Measurements from ENCODE around the gene TMPRSS7. TPM values are rescaled to one million over a fixed set of nuclear protein-coding genes. Genes with fewer than 3 reads are reported as not detected.

The TMPRSS7 gene
- total RNA-seq, 2 experiments from 2014 or later, result not detected

DNA sequence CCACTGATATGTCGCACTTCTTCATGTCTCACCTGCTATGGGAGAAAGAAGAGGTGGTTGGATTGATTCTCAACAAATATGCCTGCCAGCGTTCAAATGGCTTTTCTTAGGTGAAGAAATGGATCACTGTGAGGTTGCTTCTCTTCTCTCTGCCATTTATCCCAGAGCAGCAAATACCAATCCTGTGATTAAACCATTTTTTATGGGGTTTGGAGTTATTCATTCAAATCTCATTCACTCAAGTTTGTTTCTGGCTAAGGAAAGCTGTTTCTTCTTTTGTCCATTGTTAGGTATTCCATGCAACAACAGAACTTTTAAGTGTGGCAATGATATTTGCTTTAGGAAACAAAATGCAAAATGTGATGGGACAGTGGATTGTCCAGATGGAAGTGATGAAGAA lies 39.5 kb downstream of the TMPRSS7 start:
- no peak for DNase-seq
- POLR2A ChIA-PET, result no interaction called here
- no peaks in the 10 kb centered on the region for H3K9me3 Mint-ChIP-seq (ENCODE audit: insufficient read depth)
- peaks cover 42% of the 10 kb centered on the region for H3K4me1 Mint-ChIP-seq (ENCODE audit: low read depth)
- ATAC-seq, result no peak
- H3K36me3 Mint-ChIP-seq (ENCODE audit: low read depth), result peaks cover 5% of the 10 kb centered on the region
- peaks cover 7% of the 10 kb centered on the region for H3K27me3 Mint-ChIP-seq (ENCODE audit: low read depth)
- no peak overlapping the region for H3K27ac Mint-ChIP-seq
- no peak overlapping the region for H3K4me3 Mint-ChIP-seq
- CTCF ChIA-PET, result no interaction called here

DNA sequence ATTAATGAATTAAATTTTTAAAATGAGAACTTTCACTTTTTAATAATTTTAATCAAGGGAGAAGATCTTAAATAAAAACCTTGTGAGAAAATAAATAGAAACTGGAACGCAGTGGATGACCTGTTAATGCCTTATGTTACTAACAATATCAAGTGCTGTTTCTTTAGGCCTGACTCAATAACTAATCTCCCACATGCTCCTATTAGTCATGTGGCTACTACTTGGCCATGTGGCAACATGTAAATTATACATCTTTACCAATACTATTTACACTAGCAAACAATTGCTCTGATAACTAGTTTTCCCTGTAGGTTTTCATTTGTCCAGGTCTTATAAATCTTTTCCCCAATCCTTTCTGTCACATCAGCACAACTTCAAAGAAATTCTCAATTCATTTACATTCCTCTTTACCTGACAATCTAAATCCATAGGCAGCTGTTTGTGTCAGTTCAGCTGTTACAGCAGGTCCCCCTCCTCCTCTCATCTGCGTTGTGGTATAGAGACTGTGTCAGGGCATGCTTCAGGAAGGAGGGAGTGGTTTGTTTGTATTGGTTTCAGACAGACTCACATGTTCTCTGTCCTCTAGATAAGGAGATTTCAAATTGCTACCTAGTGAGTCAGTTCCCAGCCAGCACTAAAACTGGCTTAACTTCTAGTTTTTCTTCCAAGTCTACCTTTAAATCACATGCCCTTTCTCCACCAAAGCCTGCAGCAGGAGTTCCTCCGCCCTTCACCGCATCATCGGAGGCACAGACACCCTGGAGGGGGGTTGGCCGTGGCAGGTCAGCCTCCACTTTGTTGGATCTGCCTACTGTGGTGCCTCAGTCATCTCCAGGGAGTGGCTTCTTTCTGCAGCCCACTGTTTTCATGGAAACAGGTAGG lies 40.3 kb downstream of the TMPRSS7 start:
- no peaks in the 10 kb centered on the region for H3K9me3 Mint-ChIP-seq (ENCODE audit: insufficient read depth)
- H3K4me3 Mint-ChIP-seq, result peak overlapping the region; percentile 33
- DNase-seq (peak; percentile 51), ATAC-seq (peak; percentile 91)
- H3K4me1 Mint-ChIP-seq (ENCODE audit: low read depth), result peaks cover 42% of the 10 kb centered on the region
- H3K27me3 Mint-ChIP-seq (ENCODE audit: low read depth), result peaks cover 5% of the 10 kb centered on the region
- ChIA-PET CTCF (no interaction called here), POLR2A (no interaction called here)
- H3K36me3 Mint-ChIP-seq (ENCODE audit: low read depth), result peaks cover 5% of the 10 kb centered on the region
- H3K27ac Mint-ChIP-seq, result peak overlapping the region; percentile 11

DNA sequence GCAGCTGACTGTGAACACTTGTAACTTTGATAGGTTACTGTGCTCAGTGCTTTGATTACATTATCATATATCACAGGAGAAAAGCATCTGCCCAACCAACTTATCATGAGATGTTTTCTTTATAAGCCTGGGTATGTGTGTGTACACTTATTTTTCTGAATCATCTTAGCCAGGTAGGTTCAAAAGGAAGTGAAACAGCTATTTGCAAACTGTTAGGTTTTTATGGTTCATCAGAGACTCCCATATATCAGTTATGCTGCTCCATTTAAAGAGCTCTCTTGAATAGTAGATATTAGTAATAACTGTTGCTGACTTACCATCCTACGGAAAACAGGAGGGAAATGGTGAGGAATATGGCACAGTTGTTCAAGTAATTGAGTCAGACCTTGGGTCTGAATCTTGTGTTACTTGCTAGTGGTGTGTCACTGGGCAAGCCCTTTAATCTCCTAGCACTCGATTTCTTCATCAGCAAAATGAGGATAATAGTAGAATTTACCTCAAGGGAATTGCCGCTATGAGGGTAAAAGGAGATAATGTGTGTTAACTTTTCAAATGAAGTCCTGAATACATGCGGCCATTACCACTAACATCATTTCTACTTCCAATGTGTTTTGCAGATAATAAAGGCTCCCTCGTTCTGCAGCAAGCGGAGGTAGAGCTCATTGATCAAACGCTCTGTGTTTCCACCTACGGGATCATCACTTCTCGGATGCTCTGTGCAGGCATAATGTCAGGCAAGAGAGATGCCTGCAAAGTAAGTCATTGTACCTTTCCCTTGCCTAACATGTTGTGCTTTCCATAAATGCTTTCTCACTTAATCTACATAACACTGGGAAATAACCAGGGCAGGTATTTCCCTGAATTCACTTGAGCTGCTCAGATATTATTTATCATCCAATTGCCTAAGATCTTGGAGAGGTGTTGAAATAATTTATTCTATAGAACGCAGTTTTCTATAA lies 43.9 kb downstream of the TMPRSS7 start:
- POLR2A ChIA-PET, result interaction anchor here (0.7 kb wide), 1 partner anchor 12 kb away, joined by 3 read pairs; no protein-coding TSS in a partner anchor
- Mint-ChIP-seq H3K9me3 (ENCODE audit: insufficient read depth) (no peaks in the 10 kb centered on the region), H3K4me3 (no peak overlapping the region), H3K36me3 (ENCODE audit: low read depth) (no peaks in the 10 kb centered on the region), H3K4me1 (ENCODE audit: low read depth) (peaks cover 22% of the 10 kb centered on the region), H3K27ac (no peak overlapping the region), H3K27me3 (ENCODE audit: low read depth) (peaks cover 6% of the 10 kb centered on the region)
- CTCF ChIA-PET, result interaction anchor here (1.0 to 2.0 kb wide), 3 partner anchors 14 to 35 kb away, joined by 3 to 6 read pairs (median 4); no protein-coding TSS in a partner anchor
- DNase-seq, result no peak
- no peak for ATAC-seq

DNA sequence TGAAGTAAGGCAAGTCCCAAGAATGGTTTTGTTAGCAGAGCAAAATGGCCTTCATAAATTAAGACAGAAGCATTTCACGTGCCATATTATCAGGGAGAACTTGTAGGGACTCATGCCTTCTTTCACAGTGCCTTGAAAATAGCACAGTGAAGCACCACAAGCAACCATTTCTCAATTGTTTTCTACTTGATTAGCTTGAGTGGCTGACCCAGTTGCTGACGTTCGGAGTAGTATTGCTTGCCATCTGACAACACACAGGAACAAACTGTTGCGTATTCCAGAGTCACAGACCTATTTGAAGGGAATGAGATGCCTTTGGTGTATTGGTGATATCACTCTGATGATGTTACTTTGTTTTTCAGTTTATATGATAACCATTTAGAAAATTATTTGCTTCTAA lies 48.7 kb downstream of the TMPRSS7 start:
- POLR2A ChIA-PET, result no interaction called here
- H3K4me1 Mint-ChIP-seq (ENCODE audit: low read depth), result peaks cover 17% of the 10 kb centered on the region
- DNase-seq, result no peak
- H3K27ac Mint-ChIP-seq, result no peak overlapping the region
- no peaks in the 10 kb centered on the region for H3K36me3 Mint-ChIP-seq (ENCODE audit: low read depth)
- CTCF ChIA-PET, result no interaction called here
- H3K9me3 Mint-ChIP-seq (ENCODE audit: insufficient read depth), result no peaks in the 10 kb centered on the region
- no peak overlapping the region for H3K4me3 Mint-ChIP-seq
- ATAC-seq, result no peak
- H3K27me3 Mint-ChIP-seq (ENCODE audit: low read depth), result peaks cover 8% of the 10 kb centered on the region

DNA sequence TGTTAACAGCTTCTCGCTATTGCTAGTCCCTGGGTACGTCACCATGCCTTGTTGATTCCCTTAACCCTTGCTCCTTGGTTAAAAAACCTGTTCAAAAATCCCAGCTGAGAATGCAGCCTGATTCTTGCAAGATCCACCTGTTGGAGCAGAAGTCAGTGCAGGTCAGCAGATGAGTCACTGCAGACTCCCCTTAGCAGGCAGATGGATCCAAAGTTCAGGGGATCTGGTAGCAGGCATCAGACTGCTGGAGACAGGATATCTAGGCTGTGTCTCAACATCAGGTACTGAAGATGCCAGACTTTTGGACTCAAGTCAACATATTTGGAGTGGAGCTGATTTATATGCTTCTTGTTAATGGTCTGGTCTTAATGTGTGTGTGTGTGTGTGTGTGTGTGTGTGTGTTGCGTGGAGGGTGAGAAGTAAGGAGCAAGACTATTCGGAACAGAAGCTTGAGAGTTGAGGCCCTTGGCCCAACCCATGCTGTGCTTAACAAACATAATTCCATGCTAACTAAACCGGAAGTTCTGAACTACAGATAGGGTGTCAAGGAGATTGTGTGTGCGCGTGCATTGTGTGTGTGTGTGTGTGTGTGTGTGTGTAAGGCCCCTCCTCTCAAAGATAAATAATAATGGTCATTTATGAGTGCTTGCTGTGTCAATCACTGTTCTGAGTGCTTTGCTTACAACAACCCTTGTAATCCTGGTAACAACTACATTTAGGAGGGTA lies 50.6 kb downstream of the TMPRSS7 start:
- peaks cover 8% of the 10 kb centered on the region for H3K27me3 Mint-ChIP-seq (ENCODE audit: low read depth)
- ATAC-seq (no peak), DNase-seq (no peak)
- no peaks in the 10 kb centered on the region for H3K36me3 Mint-ChIP-seq (ENCODE audit: low read depth)
- H3K4me1 Mint-ChIP-seq (ENCODE audit: low read depth), result peaks cover 24% of the 10 kb centered on the region
- H3K27ac Mint-ChIP-seq, result no peak overlapping the region
- CTCF ChIA-PET, result interaction anchor here (0.7 to 1.1 kb wide), 2 partner anchors 13 to 71 kb away, joined by 3 read pairs; no protein-coding TSS in a partner anchor
- no peaks in the 10 kb centered on the region for H3K9me3 Mint-ChIP-seq (ENCODE audit: insufficient read depth)
- POLR2A ChIA-PET, result no interaction called here
- peak overlapping the region; percentile 76 for H3K4me3 Mint-ChIP-seq

DNA sequence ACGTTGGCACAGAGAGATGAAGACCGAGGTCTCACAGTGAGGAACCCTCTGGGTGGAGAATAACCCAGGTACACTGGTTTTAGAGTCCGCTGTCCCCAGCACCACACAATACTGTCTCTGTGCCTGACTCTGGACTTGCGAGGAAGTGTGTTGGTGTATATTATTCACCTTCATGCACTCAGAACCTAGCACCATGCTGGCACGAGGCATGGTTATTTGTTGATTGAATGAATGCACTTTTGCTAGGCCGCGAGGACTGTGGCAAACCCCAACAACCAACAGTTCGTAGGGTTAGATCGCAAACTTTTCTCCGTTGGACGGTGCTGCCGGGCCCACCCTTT lies 51.2 kb downstream of the TMPRSS7 start:
- DNase-seq (no peak), ATAC-seq (peak; percentile 1)
- H3K27ac Mint-ChIP-seq, result no peak overlapping the region
- H3K36me3 Mint-ChIP-seq (ENCODE audit: low read depth), result no peaks in the 10 kb centered on the region
- POLR2A ChIA-PET, result no interaction called here
- H3K27me3 Mint-ChIP-seq (ENCODE audit: low read depth), result peaks cover 8% of the 10 kb centered on the region
- CTCF ChIA-PET, result interaction anchor here (1.0 kb wide), 1 partner anchor 10 kb away, joined by 3 read pairs; no protein-coding TSS in a partner anchor
- peaks cover 30% of the 10 kb centered on the region for H3K4me1 Mint-ChIP-seq (ENCODE audit: low read depth)
- no peaks in the 10 kb centered on the region for H3K9me3 Mint-ChIP-seq (ENCODE audit: insufficient read depth)
- H3K4me3 Mint-ChIP-seq, result peak overlapping the region; percentile 76

DNA sequence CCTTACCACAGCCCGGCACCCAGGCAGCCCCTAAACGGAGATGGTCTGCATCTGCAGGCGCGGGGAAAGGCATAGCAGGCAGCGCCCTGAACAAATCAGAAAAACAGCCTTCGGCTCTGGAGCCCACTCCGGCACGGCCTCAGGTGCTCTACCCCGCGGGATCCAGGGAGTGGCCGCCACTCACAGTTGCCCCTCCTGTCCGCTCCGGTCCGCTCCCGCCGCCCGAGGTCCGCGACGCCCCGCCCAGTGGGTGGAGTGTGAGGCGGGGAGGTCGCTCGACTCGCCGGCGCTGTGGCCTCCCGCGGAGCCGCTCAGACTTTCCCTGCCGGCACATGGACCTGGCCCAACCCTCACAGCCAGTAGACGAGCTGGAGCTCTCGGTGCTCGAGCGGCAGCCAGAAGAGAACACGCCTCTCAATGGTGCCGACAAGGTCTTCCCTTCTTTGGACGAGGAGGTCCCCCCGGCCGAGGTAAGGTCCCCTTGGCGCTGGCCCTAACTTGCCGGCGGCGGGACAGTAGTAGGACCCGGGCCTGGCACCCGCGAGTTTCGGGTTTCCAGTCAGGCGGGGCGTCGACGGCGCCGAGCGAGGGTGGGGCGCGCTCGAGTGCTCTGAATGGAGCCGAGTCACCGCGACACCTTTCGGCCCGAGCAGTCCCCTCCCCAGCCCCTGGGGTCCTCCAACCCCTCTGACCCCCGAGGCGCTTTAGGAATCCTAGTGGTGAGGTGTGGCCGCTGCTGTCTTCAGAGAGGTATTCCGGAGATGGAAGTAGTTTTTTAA lies 51.7 kb downstream of the TMPRSS7 start, which contains the start of gene C3orf52:
C3orf52 (plus strand) TSS at position 314 of the 779 bp plus-strand sequence; CDS start at position 333, 19 bp downstream.
- CTCF ChIA-PET, result interaction anchor here (1.0 kb wide), 1 partner anchor 9 kb away, joined by 3 read pairs; no protein-coding TSS in a partner anchor
- Mint-ChIP-seq H3K27me3 (ENCODE audit: low read depth) (peaks cover 8% of the 10 kb centered on the region), H3K27ac (peak within 1 kb of the TSS; percentile 66), H3K36me3 (ENCODE audit: low read depth) (no peaks in the 10 kb centered on the region), H3K4me1 (ENCODE audit: low read depth) (peaks cover 36% of the 10 kb centered on the region), H3K4me3 (peak within 1 kb of the TSS; percentile 76), H3K9me3 (ENCODE audit: insufficient read depth) (no peaks in the 10 kb centered on the region)
- DNase-seq (peak; percentile 66), ATAC-seq (peak; percentile 96)
- POLR2A ChIA-PET, result interaction anchor here (0.7 kb wide), 1 partner anchor 13 kb away, joined by 3 read pairs; no protein-coding TSS in a partner anchor

DNA sequence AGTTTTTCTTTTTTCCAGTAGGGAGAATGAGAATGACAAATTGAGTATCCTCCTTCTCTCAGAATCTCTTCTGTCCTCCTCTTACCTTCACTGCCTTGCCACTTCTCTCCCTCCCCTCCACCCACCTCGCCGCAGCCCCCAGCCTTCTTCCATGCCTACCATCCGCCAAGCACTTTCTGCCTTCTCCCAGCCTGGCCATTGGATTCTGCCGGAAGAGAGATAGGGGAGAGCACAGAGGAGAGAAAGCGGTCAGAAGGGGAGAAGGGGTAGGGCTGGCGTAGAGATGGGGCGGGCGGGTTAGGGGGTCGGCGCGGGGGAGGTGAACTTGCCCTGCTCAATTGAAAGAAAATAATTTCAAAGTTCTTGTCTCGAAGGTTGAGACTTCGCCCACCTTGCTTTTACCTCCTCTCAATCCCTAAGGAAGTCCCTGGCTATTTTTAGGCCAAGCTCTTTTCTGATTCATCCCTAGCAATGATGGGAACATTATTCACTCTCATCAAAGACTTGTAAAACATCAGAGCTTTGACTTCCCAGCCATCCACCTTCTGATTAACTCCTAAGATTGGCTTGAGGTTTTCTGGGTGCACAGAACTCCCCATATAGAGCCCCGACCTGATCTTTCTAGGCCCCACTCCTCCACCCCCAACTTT lies 52.5 kb downstream of the TMPRSS7 start:
- H3K4me1 Mint-ChIP-seq (ENCODE audit: low read depth), result peaks cover 38% of the 10 kb centered on the region
- ChIA-PET POLR2A (interaction anchor here (0.7 kb wide), 1 partner anchor 14 kb away, joined by 3 read pairs; no protein-coding TSS in a partner anchor), CTCF (interaction anchor here (1.0 to 1.6 kb wide), 3 partner anchors 8 to 98 kb away, joined by 3 to 6 read pairs (median 3); no protein-coding TSS in a partner anchor)

DNA sequence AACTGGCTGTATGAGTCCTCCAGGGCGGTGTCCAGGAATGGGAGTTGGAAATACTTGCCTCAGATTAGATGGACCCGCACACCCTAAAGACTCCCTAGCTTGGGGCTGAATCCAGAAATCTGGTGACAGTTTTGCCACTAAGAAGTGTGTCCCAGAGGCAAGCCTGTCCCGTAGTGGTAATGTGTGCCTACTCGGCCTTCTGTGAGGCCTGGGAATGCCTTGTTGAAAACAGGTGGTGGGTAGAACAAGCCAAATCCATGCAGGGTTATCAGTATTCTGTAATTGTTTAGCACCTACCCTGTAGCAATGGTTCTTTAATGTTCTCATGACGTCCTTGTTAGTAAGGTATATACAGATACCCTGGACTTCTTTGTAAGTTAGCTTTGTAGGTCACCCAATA lies 53.2 kb downstream of the TMPRSS7 start:
- POLR2A ChIA-PET, result no interaction called here
- Mint-ChIP-seq H3K4me1 (ENCODE audit: low read depth) (peaks cover 45% of the 10 kb centered on the region), H3K36me3 (ENCODE audit: low read depth) (no peaks in the 10 kb centered on the region), H3K27ac (no peak overlapping the region), H3K9me3 (ENCODE audit: insufficient read depth) (no peaks in the 10 kb centered on the region), H3K27me3 (ENCODE audit: low read depth) (peaks cover 7% of the 10 kb centered on the region), H3K4me3 (no peak overlapping the region)
- DNase-seq (no peak), ATAC-seq (no peak)
- CTCF ChIA-PET, result interaction anchor here (1.1 to 1.6 kb wide), 2 partner anchors 24 to 99 kb away, joined by 3 to 6 read pairs; no protein-coding TSS in a partner anchor

More for the DNA sequence above, 52.5 kb downstream of the TMPRSS7 start:
- Mint-ChIP-seq H3K27ac (no peak overlapping the region), H3K27me3 (ENCODE audit: low read depth) (peaks cover 8% of the 10 kb centered on the region), H3K36me3 (ENCODE audit: low read depth) (no peaks in the 10 kb centered on the region), H3K4me3 (peak overlapping the region; percentile 76), H3K9me3 (ENCODE audit: insufficient read depth) (no peaks in the 10 kb centered on the region)
- no peak for DNase-seq
- ATAC-seq, result no peak

DNA sequence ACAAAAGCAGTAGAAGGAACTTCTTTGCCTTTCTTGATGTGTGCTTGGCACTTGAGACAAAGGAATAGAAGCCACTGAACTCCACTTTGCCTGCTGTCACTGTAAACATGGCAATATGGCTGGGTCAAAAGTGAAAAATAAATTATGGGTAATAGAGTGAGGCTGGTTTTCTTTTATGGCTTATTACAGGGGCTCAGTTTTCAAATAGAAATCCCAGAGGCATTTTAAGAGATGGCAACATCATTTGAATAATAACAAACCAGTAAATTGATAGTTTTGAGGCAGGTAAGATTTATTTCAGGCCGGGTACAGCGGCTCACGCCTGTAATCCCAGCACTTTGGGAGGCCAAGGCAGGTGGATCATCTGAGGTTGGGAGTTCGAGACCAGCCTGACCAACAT lies 54.4 kb downstream of the TMPRSS7 start:
- ATAC-seq (no peak), DNase-seq (no peak)
- H3K9me3 Mint-ChIP-seq (ENCODE audit: insufficient read depth), result no peaks in the 10 kb centered on the region
- ChIA-PET POLR2A (no interaction called here), CTCF (no interaction called here)
- H3K36me3 Mint-ChIP-seq (ENCODE audit: low read depth), result peaks cover 2% of the 10 kb centered on the region
- H3K4me3 Mint-ChIP-seq, result no peak overlapping the region
- H3K27ac Mint-ChIP-seq, result no peak overlapping the region
- H3K27me3 Mint-ChIP-seq (ENCODE audit: low read depth), result peaks cover 3% of the 10 kb centered on the region
- H3K4me1 Mint-ChIP-seq (ENCODE audit: low read depth), result peaks cover 53% of the 10 kb centered on the region

Measured in activated CD8-positive, alpha-beta T cell treated with anti-CD3 and anti-CD28 coated beads, Interleukin-2, amount 10 ng/mL, durations not matched to agents 7 days and 5 days (primary cell).